Ovary (tissue), 9 donors: ENCODE data around the gene ZNF182. TPM values are rescaled to one million over a fixed set of nuclear protein-coding genes. Genes with fewer than 3 reads are reported as not detected.
A peak's percentile ranks its signal among the peaks of the same experiment; 100 is the strongest.
"Not testable (repeated sequence)": the region's sequence is repeated elsewhere in the genome, so short reads cannot be mapped to it uniquely, and the experiment has no call there.

ENCODE experiments used
- DNase-seq, 5 donors: peaks; one replicate each; pipeline ENCODE4 v3.0.0-alpha.2; 2019 to 2020
- H3K27ac ChIP-seq, 2 donors: fragments of 200-600 bp; one replicate each; pipeline versions ENCODE4 v1.5.1 to v1.8.0; 2019 to 2022
- H3K27me3 ChIP-seq: fragments of 200-600 bp; one replicate; pipeline ENCODE4 v1.8.0; 2022
- H3K36me3 ChIP-seq: fragments of 200-600 bp; sonication (generic); one replicate; pipeline ENCODE4 v1.5.1; 2019
- H3K4me1 ChIP-seq: one replicate; pipeline ENCODE4 v1.8.1; 2013; ENCODE audit warnings: mild to moderate bottlenecking, moderate library complexity; ENCODE audit not compliant: insufficient read depth
- H3K4me3 ChIP-seq: fragments of 200-600 bp; sonication (generic); one replicate; pipeline ENCODE4 v1.5.1; 2017
- H3K9me3 ChIP-seq, 2 donors: fragments of 200-600 bp in 1 of 2; sonication (generic) in 1 of 2; one replicate each; pipeline versions ENCODE4 v1.5.1 to v1.8.1; 2013 to 2019; ENCODE audit warnings: mild to moderate bottlenecking in 1 of 2, moderate library complexity in 1 of 2
- EP300 ChIP-seq: sonication (generic); formaldehyde crosslinking; IDR thresholded peaks from one replicate; pipeline ENCODE4 v1.6.1; 2017; ENCODE audit warnings: antibody characterized with exemption
- POLR2A ChIP-seq: fragments of 450-650 bp; IDR thresholded peaks from one replicate; pipeline ENCODE4 v1.6.1; 2017; ENCODE audit warnings: antibody characterized with exemption, mild to moderate bottlenecking, moderate library complexity
- WGBS, 3 donors: extraction: QIAGEN DNeasy Blood & Tissue Kit in 1 of 3; methylation state at CpG; one replicate each; pipeline versions ENCODE4 v1.1.5 to v1.1.7; 2013 to 2017; 5-methylcytosine and 5-hydroxymethylcytosine counted together
- intact Hi-C, 4 donors: fragments of 100-400 bp; cut with DNase I; formaldehyde crosslinking; loops; one replicate each; pipeline versions ENCODE4 v1.11.0 to v1.15.1; 2022 to 2023
- polyA plus RNA-seq, 2 donors: library from polyadenylated mRNA; stranded (reverse); fragments of 200-250 nt in 1 of 2; fragments of 350-450 nt in 1 of 2; fragmentation: Illumina TruSeq in 1 of 2; extraction: RNeasy Lipid Tissue Mini Kit (QIAGEN cat#74804) in 1 of 2; gene quantifications; one replicate each; pipeline ENCODE4 v1.2.3, GENCODE V29; 2013 to 2014
- total RNA-seq, 7 donors: library from RNA; depleted of rRNA in 2 of 7; stranded (reverse); fragments of >200 nt in 2 of 7; fragmentation: NEBNext Ultra II Directional in 3 of 7; extraction: Animal tissue kit (Norgen Biotek cat#: 25700) in 3 of 7; gene quantifications; one replicate each; pipeline versions ENCODE4 v1.1.0 to v1.2.4, GENCODE V29; 2016 to 2023
- TF ChIP-seq, protein P1 (sequence below), 3 donors: fragments of 450-650 bp in 2 of 3; fragments of 200-600 bp in 1 of 3; IDR thresholded peaks; one replicate each; pipeline versions ENCODE4 v1.5.1 to v1.8.0; 2016 to 2022; ENCODE audit warnings: antibody characterized with exemption in 3 of 3, mild to moderate bottlenecking in 1 of 3
- donor health status: DM: no; HTN: no; CAD: no; lungs with moderate emphysema.
- donor health status: DM: no; HTN: no; CAD: no.
- donor health status: Bipolar disorder and iron deficiency.
- donor health status: DM: yes; HTN: yes; CAD: no.
- donor health status: DM: no; HTN: no; CAD: no.
- donor health status: DM: yes; HTN: yes; CAD: no.

ZNF182 gene
- total and polyA plus RNA-seq, 9 donors: 3.2 to 6.3 (median 5.2) TPM

DNA sequence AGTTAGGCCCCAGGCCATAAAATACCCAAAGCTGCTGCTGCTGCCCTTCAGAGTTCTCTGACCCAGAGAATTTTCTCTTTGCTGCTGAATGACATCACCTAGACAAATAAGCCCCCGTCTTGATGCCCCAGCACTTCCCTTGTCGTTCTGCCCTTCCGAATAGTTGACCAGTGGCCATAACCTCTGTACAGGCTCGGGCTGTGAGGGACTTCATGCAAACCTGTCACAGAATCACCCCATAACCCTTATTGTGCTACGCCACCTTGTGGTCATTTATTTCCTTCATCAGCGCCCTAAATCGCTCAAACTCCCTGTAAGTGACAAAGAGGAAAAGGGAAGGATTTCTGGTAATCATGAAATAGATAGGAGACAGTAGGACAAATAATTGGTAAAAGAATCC, 21.8 kb upstream of the ZNF182 start:
- intact Hi-C loops: loop anchor here in 2 of 4 donors (10.0 kb wide), 1 partner anchor 171 kb away; no protein-coding TSS in a partner anchor
- H3K27ac ChIP-seq: peak overlapping the region in 1 of 2 donors; percentile 9
- H3K9me3 ChIP-seq: no peaks in the 10 kb centered on the region

DNA sequence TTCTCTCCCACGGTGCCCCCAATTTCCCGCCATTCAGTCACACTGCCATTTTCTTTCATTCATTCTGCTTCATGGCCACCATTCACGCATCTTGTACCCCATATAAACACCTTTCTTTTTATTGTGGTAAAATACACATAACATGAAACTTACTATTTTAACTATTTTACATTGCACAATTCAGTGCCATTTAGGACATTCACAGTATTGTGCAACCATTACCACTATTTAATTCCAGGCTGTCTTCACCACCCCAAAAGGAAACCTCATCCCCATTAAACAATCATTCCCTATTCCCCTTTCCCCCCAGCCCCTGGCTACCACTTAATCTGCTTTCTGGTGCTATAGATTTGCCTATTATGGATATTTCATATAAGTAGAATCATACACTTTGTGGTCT, 18.9 kb upstream of the ZNF182 start:
- DNase-seq: no peak
- Histone ChIP-seq H3K9me3 (no peaks in the 10 kb centered on the region), H3K4me1 (no peaks in the 10 kb centered on the region), H3K4me3 (no peak overlapping the region), H3K27ac (no peak overlapping the region), H3K27me3 (no peaks in the 10 kb centered on the region), H3K36me3 (no peaks in the 10 kb centered on the region)
- TF ChIP-seq EP300 (no peak), POLR2A (no peak)
- TF ChIP-seq, protein P1, sequence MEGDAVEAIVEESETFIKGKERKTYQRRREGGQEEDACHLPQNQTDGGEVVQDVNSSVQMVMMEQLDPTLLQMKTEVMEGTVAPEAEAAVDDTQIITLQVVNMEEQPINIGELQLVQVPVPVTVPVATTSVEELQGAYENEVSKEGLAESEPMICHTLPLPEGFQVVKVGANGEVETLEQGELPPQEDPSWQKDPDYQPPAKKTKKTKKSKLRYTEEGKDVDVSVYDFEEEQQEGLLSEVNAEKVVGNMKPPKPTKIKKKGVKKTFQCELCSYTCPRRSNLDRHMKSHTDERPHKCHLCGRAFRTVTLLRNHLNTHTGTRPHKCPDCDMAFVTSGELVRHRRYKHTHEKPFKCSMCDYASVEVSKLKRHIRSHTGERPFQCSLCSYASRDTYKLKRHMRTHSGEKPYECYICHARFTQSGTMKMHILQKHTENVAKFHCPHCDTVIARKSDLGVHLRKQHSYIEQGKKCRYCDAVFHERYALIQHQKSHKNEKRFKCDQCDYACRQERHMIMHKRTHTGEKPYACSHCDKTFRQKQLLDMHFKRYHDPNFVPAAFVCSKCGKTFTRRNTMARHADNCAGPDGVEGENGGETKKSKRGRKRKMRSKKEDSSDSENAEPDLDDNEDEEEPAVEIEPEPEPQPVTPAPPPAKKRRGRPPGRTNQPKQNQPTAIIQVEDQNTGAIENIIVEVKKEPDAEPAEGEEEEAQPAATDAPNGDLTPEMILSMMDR (IDR thresholded peaks at IDR 0.05): no peak
- 76 to 86% (median 80%) methylated on average over 3 of the region's 3 CpGs for WGBS, 3 donors
- intact Hi-C loops: loop anchor here in 2 of 4 donors (10.0 kb wide), 1 partner anchor 168 kb away; no protein-coding TSS in a partner anchor

More for the DNA sequence above, 21.8 kb upstream of the ZNF182 start:
- peak in 2 of 5 donors; percentile 35 to 58 for DNase-seq
- no peaks in the 10 kb centered on the region for H3K27me3 ChIP-seq
- H3K36me3 ChIP-seq: no peaks in the 10 kb centered on the region
- no peaks in the 10 kb centered on the region for H3K4me1 ChIP-seq
- no peak overlapping the region for H3K4me3 ChIP-seq
- 8 to 18% (median 17%) methylated on average over 7 of the region's 7 CpGs for WGBS, 3 donors
- TF ChIP-seq, protein P1 (IDR thresholded peaks at IDR 0.05): peak in 2 of 3 donors; percentile 56 to 64
- no peak for TF ChIP-seq EP300

DNA sequence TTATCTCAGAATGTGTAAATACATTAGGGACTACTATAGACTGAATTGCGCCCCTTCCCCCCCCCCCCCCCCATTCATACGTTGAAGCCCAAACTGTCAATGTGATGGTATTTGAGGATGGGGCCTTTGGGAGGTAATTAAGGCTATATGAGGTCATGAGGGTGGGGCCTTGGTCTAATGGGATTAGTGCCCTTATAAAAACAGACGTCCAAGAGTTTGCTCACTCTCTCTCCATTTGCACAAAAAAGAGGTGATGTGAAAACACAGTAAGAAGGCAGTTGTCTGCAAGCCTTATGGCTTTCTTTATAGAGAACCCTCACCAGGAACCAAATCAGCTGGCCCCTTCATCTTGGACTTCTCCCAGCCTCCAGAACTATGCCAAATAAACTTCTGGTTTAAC, 18.3 kb upstream of the ZNF182 start:
- DNase-seq: no peak
- no peak overlapping the region for H3K4me3 ChIP-seq
- H3K9me3 ChIP-seq: no peaks in the 10 kb centered on the region
- no peaks in the 10 kb centered on the region for H3K4me1 ChIP-seq
- no peaks in the 10 kb centered on the region for H3K36me3 ChIP-seq
- 41 to 48% (median 44%) methylated on average over 3 of the region's 3 CpGs for WGBS, 3 donors
- intact Hi-C loops: loop anchor here in 2 of 4 donors (10.0 kb wide), 1 partner anchor 167 kb away; no protein-coding TSS in a partner anchor
- H3K27ac ChIP-seq: no peak overlapping the region
- no peaks in the 10 kb centered on the region for H3K27me3 ChIP-seq
- TF ChIP-seq POLR2A (no peak), EP300 (no peak)
- TF ChIP-seq, protein P1 (IDR thresholded peaks at IDR 0.05): no peak

DNA sequence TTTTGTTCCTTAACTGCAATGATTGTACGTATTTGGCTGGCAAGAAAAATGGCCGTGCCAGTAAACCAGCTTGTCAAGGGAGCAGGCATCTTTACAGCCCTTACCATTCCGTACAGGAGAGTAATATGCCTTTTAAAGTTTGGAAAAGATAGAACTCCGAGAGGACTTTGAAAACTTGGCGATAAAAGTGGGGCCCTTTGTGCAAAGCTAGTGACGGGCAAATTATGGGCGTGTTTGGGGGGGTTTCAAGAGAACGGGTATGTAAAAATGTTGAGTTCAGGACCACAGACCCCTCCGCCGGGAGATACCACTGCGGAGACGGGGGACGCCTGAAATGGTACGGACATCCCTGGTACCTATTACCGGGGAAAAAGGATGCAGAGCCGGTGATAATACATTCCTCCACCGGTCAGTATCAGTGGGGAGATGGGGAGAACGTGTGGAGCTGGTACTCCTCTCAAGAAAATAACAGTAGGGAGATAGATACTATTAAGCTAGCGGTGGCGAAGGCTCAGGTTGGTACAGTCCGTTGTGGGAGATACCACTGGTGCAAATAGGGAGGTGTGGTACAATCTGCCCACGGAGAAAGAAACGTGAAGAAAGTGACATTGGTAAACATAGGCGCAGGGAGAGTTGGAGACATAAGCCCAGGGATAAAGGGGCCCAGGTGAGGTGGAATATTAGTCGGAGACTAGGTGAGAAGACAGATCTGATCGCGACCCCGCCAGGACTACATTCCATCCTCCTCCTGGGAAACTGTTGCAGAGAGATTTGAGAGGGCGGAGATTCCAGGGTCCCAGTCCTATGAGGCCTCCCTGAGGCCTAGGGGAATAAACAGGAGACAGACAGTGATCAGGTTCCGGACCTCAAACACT, 17.5 kb upstream of the ZNF182 start:
- Histone ChIP-seq H3K9me3 (no peaks in the 10 kb centered on the region), H3K4me3 (peak overlapping the region; percentile 41), H3K27ac (peak overlapping the region; percentile 73 to 87), H3K4me1 (no peaks in the 10 kb centered on the region), H3K27me3 (no peaks in the 10 kb centered on the region), H3K36me3 (no peaks in the 10 kb centered on the region)
- DNase-seq: peak; percentile 76 to 85 (median 83)
- intact Hi-C loops: loop anchor here in 2 of 4 donors (10.0 kb wide), 1 partner anchor 166 kb away; no protein-coding TSS in a partner anchor
- 26 to 29% (median 29%) methylated on average over 30 of the region's 30 CpGs for WGBS, 3 donors
- TF ChIP-seq POLR2A: no peak
- TF ChIP-seq, protein P1 (IDR thresholded peaks at IDR 0.05): no peak
- TF ChIP-seq EP300: no peak

DNA sequence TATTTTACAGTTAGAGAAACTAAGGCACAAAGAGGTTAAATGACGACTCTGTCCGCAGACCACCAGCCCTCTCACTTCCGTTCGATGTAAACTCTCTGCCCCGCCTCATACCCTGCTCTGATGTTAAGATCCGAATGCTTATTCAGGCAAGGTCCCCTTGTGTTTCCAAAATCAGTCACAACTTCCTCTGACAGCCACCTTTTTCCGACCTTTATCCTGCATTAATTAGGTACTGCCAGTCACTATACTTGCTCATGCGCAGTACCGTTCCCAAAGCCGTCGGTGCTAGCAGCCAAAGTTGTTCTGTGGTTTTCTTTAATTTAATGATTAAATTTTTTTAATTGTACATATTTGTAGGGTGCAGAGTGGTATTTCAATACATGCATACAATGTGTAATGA, 16.7 kb upstream of the ZNF182 start:
- H3K27me3 ChIP-seq, H3K4me1 ChIP-seq, DNase-seq, H3K4me3 ChIP-seq, H3K9me3 ChIP-seq, H3K36me3 ChIP-seq: not testable (repeated sequence)
- WGBS, 3 donors: 75 to 77% (median 76%) methylated on average over 11 of the region's 11 CpGs
- intact Hi-C loops: loop anchor here in 2 of 4 donors (10.0 kb wide), 1 partner anchor 166 kb away; no protein-coding TSS in a partner anchor
- peak overlapping the region in 1 of 2 donors; percentile 87 for H3K27ac ChIP-seq

DNA sequence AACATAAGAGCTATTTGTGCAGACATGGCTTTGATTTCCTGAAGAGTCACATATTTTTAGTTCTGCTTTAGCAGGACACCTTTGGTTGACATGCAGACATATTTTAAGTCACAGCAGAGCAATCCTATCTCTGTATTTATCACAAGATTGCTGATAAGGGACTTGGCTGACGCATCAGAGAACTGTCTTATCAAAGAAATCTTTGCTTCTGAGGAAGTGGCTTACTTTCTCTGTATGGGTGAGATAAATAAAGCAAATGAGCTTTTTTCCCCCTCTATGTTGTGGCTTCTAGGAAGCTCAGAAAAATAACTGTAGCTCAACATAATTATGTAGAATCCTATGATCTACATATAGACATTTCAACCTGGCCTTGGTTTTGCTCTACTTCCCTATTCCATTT, 16.1 kb upstream of the ZNF182 start:
- DNase-seq, H3K9me3 ChIP-seq, H3K27me3 ChIP-seq, H3K27ac ChIP-seq, H3K4me1 ChIP-seq, H3K4me3 ChIP-seq, H3K36me3 ChIP-seq: not testable (repeated sequence)
- no CpG with 5 or more reads among the region's 1 CpG for WGBS, 3 donors
- intact Hi-C loops: loop anchor here in 2 of 4 donors (10.0 kb wide), 1 partner anchor 165 kb away; no protein-coding TSS in a partner anchor

DNA sequence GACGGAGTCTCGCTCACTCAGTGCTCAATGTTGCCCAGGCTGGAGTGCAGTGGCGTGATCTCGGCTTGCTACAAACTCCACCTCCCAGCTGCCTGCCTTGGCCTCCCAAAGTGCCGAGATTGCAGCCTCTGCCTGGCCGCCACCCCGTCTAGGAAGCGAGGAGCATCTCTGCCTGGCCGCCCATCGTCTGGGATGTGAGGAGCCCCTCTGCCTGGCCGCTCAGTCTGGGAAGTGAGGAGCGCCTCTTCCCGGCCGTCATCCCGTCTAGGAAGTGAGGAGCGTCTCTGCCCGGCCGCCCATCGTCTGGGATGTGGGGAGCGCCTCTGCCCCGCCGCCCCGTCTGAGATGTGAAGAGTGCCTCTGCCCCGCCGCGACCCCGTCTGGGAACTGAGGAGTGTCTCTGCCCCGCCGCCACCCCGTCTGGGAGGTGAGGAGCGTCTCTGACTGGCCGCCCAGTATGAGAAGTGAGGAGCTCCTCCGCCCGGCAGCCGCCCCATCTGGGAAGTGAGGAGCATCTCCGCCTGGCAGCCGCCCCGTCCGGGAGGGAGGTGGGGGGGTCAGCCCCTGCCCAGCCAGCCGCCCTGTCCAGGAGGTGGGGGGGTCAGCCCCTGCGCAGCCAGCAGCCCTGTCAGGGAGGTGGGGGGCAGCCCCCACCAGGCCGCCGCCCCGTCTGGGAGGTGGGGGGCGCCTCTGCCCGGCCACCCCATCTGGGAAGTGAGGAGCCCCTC, 13.0 kb upstream of the ZNF182 start:
- H3K27me3 ChIP-seq, H3K36me3 ChIP-seq, H3K9me3 ChIP-seq, H3K4me1 ChIP-seq, DNase-seq, H3K4me3 ChIP-seq, intact Hi-C loops, H3K27ac ChIP-seq: not testable (repeated sequence)
- 91 to 93% (median 93%) methylated on average over 27 to 39 of the region's 46 CpGs for WGBS, 3 donors
